ENCODE results near the gene ZNF521. TPM values are rescaled to one million over a fixed set of nuclear protein-coding genes. Genes with fewer than 3 reads are reported as not detected.

Gene ZNF521
- polyA plus RNA-seq, 1 experiment, result 25.9 TPM

- POLR2A ChIA-PET, result no interaction called here
- H3K27me3 ChIP-seq (ENCODE audit: control insufficient read depth, insufficient read depth, low read length), result no peaks in the 10 kb centered on the region
- no peak overlapping the region for H3K4me3 ChIP-seq (ENCODE audit: low read depth, low read length)
- no peaks in the 10 kb centered on the region; the same call in 1 of the 2 replicates for H3K9me3 ChIP-seq (ENCODE audit: control insufficient read depth, insufficient read depth, low read length)
- CTCF ChIA-PET, result no interaction called here
- no peak for DNase-seq (ENCODE audit: low read depth, low spot score)
- no peak overlapping the region for H3K27ac ChIP-seq (ENCODE audit: low read depth, low read length)
- TF ChIP-seq CTCF (IDR thresholded peaks at IDR 0.05; ENCODE audit: low read depth, low read length), result no peak
Observed at GRCh38 chr18:25074925-25075324, 277.0 kb downstream of the ZNF521 start.

GRCh38 chr18:25072205-25072604 lies 279.8 kb downstream of the ZNF521 start:
- Histone ChIP-seq H3K27ac (ENCODE audit: low read depth, low read length) (no peak overlapping the region), H3K9me3 (ENCODE audit: control insufficient read depth, insufficient read depth, low read length) (no peaks in the 10 kb centered on the region), H3K4me3 (ENCODE audit: low read depth, low read length) (no peak overlapping the region), H3K27me3 (ENCODE audit: control insufficient read depth, insufficient read depth, low read length) (no peaks in the 10 kb centered on the region)
- no peak for TF ChIP-seq CTCF (IDR thresholded peaks at IDR 0.05; ENCODE audit: low read depth, low read length)
- DNase-seq (ENCODE audit: low read depth, low spot score), result no peak
- ChIA-PET POLR2A (no interaction called here), CTCF (no interaction called here)

DNA sequence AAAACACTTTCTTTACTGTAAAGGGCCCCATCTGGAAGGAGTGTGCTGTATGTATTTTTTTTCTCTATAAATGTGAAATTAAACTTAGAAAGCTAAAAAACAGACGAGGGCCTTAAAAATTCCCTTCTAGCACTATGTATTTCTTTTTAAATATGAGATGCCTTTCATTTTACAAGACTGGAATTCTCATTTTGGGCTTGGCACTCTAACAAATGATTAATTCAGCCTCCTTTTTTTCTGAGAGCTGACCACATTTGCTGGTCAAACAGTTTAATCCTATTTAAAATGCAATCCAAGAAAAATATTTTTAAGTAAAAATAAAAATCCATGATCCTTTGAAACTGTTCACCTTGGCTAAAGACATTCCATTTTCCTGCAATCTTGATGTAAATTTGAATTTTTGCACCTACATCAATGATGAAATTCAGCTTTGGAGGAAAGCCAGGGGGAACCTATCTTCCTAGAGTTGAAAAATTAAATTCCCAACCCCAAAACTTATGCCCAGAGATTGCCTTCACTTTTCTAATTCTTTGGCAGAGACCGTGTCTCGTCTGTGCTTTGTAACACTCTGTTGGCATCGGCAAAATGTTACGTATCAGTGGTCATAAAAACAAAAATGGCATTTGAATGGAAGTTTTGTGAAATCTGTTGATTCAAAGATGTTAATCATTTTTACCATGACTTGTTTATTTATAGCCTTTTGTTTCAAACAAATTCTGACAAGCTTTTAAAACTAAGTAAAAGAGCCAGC lies 284.5 kb downstream of the ZNF521 start:
- POLR2A ChIA-PET, result no interaction called here
- H3K9me3 ChIP-seq (ENCODE audit: control insufficient read depth, insufficient read depth, low read length), result no peaks in the 10 kb centered on the region
- no peak for TF ChIP-seq CTCF (IDR thresholded peaks at IDR 0.05; ENCODE audit: low read depth, low read length)
- no peak for DNase-seq (ENCODE audit: low read depth, low spot score)
- H3K4me3 ChIP-seq (ENCODE audit: low read depth, low read length), result no peak overlapping the region
- CTCF ChIA-PET, result no interaction called here
- H3K27me3 ChIP-seq (ENCODE audit: control insufficient read depth, insufficient read depth, low read length), result no peaks in the 10 kb centered on the region
- H3K27ac ChIP-seq (ENCODE audit: low read depth, low read length), result no peak overlapping the region

- CTCF ChIA-PET, result no interaction called here
- no peak overlapping the region for H3K4me3 ChIP-seq (ENCODE audit: low read depth, low read length)
- no peak for DNase-seq (ENCODE audit: low read depth, low spot score)
- H3K9me3 ChIP-seq (ENCODE audit: control insufficient read depth, insufficient read depth, low read length), result no peaks in the 10 kb centered on the region
- H3K27ac ChIP-seq (ENCODE audit: low read depth, low read length), result no peak overlapping the region
- H3K27me3 ChIP-seq (ENCODE audit: control insufficient read depth, insufficient read depth, low read length), result no peaks in the 10 kb centered on the region
- POLR2A ChIA-PET, result no interaction called here
- no peak for TF ChIP-seq CTCF (IDR thresholded peaks at IDR 0.05; ENCODE audit: low read depth, low read length)
Observed at GRCh38 chr18:25066516-25066915, 285.4 kb downstream of the ZNF521 start.

GRCh38 chr18:25062720-25063119 lies 289.2 kb downstream of the ZNF521 start:
- Histone ChIP-seq H3K27me3 (ENCODE audit: control insufficient read depth, insufficient read depth, low read length) (no peaks in the 10 kb centered on the region), H3K4me3 (ENCODE audit: low read depth, low read length) (no peak overlapping the region), H3K9me3 (ENCODE audit: control insufficient read depth, insufficient read depth, low read length) (no peaks in the 10 kb centered on the region), H3K27ac (ENCODE audit: low read depth, low read length) (no peak overlapping the region)
- no peak for TF ChIP-seq CTCF (IDR thresholded peaks at IDR 0.05; ENCODE audit: low read depth, low read length)
- ChIA-PET POLR2A (no interaction called here), CTCF (no interaction called here)
- no peak for DNase-seq (ENCODE audit: low read depth, low spot score)

Measured in AG04450 (cell line).